GM18505 (cell line): Measurements from ENCODE around the gene FRMD4A.

ENCODE experiments used
- ATAC-seq: cut with Tn5 transposase; IDR thresholded peaks from one replicate; pipeline ENCODE4 v1.9.1; 2021; ENCODE audit not compliant: unreplicated experiment
- POLR2A ChIP-seq: IDR thresholded peaks from 4 replicates; pipeline ENCODE4 v1.6.1; 2011; ENCODE audit warnings: borderline replicate concordance; ENCODE audit not compliant: insufficient read depth, insufficient read length; ENCODE audit errors: extremely low read depth

FRMD4A gene

DNA sequence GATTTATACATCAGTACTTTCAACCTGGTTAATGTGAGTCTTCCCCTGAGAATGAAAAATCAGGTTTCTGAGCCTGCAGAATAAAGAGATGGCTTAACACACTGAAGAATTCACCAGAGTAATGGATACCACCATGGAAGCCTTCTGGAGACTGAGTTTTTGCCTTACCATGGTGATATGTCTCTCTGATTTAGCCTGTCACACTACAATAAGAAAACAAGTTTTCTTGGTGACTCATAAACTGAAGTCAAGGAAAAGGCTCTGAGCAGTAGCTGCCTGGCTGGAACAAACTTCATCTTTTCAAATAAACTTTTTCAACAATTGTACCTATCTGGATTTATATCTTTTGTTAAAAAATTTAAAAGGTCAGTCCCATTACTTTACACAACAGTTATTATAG is 515.0 kb downstream of the FRMD4A start:
- ATAC-seq: no peak
- TF ChIP-seq POLR2A: no peak

DNA sequence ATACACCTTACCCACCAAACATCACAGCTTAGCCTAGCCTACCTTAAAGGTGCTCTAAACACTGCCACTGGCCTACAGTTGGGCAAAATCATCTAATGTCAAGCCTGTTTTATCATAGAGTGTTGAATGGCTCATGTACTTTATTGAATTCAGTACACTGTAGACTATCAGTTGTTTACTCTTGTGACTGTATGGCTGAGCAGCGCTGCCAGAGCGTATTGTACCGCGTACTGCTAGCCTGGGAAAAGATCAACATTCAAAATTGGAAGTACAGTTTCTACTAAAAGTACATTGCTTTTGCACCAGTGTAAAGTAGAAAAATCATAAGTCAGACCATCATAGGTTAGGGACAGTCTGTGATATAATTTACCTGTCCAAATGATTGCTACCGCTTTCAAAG is 517.2 kb downstream of the FRMD4A start:
- no peak for TF ChIP-seq POLR2A
- ATAC-seq: no peak

DNA sequence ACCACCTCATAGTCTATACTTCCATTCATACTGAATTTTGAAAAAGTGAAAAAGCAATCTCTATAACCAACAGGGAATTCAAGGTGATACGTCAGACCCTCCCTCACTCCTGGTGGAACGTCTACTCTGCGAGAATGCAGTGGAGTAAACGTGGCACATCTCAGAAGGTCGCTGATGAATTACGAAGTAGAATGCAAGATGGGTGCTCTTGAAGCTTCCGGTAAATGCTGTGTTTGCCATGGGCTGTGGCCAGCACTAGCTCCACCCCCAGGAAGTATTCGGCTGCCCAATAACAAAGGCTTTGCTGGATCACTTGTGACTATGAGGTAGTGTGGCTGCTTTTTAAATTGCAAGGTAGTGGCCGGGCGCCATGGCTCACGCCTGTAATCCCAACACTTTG is 517.9 kb downstream of the FRMD4A start:
- no peak for TF ChIP-seq POLR2A
- ATAC-seq: no peak

DNA sequence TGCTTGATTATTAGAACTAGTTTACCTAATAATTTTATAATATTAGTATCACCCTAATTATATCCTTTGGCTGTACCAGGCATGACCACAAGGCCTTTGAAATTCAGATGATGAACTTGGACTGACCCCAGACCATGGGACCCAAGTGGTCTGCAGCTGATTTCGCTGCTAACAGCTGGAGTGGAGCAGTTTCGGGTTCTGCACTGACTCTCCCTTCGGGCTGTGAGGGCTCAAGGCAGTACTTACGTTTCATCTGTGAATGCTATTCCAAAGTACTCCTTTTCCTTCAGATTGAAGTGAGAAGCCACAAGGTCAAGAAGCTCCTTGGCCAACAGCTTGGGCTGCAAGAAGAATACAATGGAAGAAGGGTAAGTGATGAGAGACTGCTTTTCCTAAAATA is 520.2 kb downstream of the FRMD4A start:
- ATAC-seq: no peak
- no peak for TF ChIP-seq POLR2A

DNA sequence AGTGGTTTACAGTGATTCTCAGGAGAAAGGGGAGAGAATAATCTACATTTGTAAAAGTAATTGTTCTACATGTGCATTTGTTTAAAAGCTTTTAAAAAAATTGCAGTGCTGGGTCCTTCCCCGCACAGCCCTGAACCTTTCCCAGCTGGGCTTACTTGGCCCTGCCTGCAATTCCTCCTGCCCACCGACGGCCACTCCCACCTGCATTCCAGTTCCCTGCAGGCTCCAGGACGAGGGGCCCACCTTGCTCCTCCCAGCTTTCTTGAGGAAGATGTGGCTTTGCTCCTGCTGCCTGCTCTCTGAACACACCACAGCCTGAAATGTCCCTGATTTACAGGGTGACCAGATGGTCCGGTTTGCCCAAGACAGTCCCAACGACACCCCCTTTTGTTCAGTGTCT is 521.3 kb downstream of the FRMD4A start:
- ATAC-seq: no peak
- no peak for TF ChIP-seq POLR2A

DNA sequence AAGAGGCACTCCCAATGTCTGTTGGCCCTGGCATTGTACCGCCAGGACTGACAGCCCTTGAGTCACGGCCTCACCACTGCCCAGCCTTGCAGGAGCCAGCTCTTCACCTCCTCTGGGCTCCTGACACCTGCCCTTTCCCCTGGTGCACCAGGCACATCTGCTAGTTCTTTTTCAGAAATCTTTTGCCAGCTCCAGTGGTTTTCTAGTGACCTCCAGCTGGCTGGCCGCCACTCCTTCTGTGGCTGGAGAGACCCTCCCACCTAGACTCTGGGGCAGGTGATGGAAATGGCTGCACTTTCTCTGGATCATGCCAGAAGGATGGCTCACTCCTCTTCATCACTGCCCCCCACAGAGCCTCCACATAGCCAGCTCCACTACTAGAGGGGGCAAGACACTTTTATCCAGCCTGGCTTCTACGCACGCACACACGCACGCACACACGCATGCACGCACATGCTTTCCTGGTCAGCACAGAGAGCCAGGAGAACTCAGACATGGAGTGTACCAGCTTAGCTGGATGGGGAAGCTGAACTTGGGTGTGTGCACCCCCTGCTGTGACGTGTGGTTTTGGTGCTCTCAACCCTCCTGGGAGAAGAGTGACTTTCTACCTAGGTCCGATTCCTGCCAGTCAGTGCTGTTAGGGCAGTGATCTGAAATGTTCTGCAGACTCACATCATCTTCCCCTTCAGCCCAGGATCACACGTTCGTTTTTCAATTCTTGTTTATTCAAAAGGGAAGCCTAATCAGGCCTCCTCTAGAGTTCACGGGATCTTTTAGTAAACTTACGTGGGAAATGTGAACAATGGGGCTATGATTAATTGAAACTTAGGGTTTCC is 522.0 kb downstream of the FRMD4A start:
- ATAC-seq: no peak

DNA sequence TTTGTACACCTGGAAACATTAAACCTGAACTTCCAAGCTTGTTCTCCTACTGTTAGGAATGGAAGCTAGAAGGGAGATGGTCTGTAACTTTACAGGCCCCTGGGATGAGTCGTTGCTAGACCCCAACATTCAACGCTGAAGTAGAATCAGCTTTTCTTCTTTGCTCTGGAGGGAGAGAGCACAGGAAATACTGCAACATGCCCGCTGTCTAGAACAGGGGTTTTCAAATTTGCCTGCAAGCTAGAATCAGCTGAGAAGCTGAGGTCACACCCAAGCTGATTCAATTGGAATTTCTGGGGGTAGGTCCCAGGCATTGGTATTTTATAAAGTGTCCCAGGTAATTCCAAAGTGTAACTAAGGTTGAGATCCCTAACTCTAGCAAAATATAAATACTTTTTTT is 524.3 kb downstream of the FRMD4A start:
- TF ChIP-seq POLR2A: no peak
- no peak for ATAC-seq

More for the DNA sequence above, 522.0 kb downstream of the FRMD4A start:
- TF ChIP-seq POLR2A: no peak

DNA sequence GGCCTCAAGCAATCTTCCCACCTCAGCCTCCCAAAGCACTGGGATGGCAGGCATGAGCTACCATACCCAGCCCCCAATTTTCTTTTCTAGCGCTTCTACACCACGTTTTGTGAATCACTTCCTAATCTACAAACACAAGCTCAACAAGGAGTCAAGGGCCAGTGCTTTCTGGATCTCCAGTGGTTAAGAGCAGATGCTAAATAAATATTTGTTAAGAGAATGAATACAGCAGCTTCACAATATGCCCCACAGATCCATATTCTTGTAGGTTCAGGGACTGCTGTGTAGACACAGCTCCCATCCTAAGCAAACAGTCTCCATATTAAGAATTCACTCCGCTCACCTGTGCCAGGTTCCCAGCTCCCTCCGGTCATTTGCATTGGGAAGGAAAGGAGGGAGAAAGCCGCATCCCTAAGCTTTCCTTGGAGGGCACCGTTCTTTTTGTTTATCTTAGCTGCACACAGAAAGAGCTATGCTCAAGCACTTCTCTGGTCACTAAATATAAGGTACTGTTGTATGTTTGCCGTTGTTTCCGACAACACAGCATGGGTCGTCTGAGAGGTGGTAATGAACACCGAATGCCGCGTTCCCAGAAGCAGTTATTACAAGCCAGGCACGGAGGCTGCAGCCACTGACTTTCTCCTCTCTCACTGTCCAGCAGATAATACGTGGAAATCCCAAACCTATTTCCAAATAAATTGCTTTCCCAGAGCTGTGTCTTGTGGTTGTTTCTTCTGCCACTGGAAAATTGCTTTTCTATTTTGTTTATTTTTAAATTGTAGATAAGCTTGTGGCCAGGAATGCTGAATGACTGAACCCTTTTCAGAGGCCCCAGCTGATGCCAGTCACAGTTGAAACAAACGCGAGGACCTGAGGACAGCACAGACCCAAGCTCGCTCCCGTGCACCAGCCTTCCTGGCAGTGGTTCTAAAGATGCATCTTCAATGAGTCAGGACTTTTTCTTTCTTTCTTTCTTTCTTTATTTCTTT is 526.9 kb downstream of the FRMD4A start:
- TF ChIP-seq POLR2A: no peak
- no peak for ATAC-seq

DNA sequence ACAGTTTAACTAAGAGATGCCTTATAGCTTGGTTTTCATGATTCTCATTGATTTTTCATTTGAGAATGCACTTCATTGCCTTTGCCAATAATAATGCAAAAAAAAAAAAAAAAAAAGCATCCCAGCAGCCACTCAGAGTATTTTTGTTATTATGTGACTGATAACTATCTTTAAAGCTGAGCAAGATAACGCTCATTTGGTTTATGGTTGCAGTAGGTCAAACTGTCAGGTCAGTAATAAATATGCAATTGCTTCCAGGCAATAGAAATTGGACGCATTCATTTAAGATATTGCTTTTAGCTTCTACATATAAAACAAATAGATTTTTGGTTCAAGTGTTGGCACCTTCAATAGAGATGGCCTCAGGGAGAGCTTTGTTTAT is 528.8 kb downstream of the FRMD4A start:
- no peak for ATAC-seq
- no peak for TF ChIP-seq POLR2A

DNA sequence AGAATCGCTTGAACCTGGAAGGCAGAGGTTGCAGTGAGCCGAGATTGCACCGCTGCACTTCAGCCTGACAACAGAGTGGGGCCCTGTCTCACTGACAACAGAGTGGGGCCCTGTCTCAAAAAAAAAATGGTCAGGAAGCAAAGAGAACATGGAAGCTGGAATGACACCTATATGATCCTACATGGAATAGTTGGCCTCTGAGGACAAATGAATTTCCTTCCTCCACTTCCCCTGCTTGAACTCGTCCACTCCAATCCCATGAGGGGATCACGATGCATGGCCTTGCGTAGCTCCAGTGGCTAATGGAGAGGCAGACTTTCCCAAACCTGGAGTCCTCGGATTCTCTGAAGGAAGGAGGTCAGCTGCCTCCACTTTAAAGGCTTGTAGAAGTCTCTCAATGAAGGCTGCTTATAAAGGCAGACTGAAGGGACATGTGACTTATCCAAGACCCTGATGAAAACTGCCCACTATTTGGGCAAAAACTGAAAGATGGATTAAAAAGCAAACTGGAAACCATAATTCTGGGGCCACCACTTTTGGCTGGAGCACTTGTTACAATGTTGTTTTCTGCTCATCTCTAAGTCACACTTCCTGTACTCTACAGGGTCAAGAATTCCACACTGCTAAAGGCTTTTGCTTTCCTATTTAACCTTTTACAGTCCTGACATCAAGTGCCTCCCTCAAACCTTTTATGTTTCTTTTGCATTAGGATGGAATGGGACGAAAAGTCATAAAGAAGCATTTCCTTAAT is 529.4 kb downstream of the FRMD4A start:
- no peak for TF ChIP-seq POLR2A
- no peak for ATAC-seq

DNA sequence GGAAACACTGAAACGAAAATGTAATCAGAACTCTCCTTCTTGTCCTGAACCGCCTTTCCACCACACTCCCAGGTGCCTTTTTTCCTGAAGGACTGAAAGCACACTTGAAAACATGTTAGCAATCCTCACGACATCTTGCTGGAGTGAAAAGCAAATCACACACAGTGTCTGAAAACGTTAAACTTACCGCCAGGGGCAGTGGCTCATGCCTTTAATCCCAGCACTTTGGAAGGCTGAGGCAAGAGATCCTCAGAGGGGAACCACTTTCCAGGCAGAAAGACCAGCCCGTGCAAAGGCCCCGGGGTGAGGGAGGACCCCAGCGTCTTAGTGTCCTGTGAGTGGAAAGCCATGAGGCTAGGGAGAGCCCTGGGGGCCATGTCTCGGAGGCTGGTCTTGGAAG is 533.6 kb downstream of the FRMD4A start:
- no peak for TF ChIP-seq POLR2A
- ATAC-seq: no peak

DNA sequence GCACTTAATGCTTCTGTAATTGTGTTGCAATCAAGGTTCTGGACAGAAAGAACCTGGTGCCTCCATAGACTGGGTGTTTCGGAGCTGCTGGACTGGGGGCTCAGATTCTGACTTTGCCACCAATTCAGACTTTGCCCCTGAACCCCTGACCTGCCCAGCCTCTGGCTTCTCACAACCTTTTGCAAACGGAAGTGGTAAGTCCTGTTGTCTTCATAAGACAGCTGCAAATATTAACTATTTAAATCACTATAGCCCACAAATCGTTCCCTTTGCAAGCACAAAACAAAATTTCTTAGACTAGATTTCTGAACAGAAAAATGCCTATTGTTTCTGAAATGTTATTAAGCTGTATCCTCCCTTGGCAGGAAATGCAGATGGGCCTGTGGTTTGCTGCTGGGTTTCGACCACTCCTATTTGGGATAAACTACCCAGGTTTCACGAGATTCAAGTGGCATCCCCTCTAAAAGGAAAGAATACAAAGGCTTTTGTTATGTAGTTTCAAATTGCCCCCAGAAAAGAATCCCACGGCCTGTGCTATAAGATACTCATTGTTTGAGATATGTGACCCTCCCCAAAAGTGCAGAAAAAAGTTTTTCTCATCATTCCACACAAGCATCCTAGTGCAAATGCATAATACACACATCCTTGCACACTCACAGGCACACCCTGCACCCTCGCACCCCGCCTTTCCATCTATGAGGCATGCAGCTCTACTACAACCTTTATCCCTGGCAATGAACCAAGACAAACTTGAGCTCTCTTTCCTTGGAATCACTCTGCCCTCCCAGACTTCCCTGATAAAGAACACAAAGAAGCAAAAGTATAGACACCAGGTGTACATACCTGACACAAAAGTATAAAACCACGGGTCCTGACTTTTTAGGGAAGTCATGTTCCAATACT is 534.8 kb downstream of the FRMD4A start:
- TF ChIP-seq POLR2A: no peak
- ATAC-seq: no peak
